B cell (primary cell): Measurements from ENCODE around the gene SEM1.

Source experiments
- EZH2 ChIP-seq: IDR thresholded peaks from 2 replicates; pipeline ENCODE4 v1.6.1; 2012; ENCODE audit warnings: borderline replicate concordance, low read depth, mild to moderate bottlenecking, moderate library complexity, low read length; ENCODE audit not compliant: insufficient read depth, poor library complexity, severe bottlenecking
- TF ChIP-seq, protein P1 (sequence below): fragments of 200-600 bp; IDR thresholded peaks from one replicate; pipeline ENCODE4 v1.8.0; 2022; ENCODE audit warnings: antibody characterized with exemption, mild to moderate bottlenecking

GRCh38 chr7:96739609-96740008 is 30.0 kb upstream of the SEM1 start:
- TF ChIP-seq, protein P1, sequence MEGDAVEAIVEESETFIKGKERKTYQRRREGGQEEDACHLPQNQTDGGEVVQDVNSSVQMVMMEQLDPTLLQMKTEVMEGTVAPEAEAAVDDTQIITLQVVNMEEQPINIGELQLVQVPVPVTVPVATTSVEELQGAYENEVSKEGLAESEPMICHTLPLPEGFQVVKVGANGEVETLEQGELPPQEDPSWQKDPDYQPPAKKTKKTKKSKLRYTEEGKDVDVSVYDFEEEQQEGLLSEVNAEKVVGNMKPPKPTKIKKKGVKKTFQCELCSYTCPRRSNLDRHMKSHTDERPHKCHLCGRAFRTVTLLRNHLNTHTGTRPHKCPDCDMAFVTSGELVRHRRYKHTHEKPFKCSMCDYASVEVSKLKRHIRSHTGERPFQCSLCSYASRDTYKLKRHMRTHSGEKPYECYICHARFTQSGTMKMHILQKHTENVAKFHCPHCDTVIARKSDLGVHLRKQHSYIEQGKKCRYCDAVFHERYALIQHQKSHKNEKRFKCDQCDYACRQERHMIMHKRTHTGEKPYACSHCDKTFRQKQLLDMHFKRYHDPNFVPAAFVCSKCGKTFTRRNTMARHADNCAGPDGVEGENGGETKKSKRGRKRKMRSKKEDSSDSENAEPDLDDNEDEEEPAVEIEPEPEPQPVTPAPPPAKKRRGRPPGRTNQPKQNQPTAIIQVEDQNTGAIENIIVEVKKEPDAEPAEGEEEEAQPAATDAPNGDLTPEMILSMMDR, result no peak
- TF ChIP-seq EZH2, result no peak
